H1 (cell line): ENCODE data around the gene LRRC45. TPM values are rescaled to one million over a fixed set of nuclear protein-coding genes. Genes with fewer than 3 reads are reported as not detected.

ENCODE experiments used
- CTCF ChIA-PET: fragments of 300-600 bp; sonication (Branson Sonifier 250); formaldehyde crosslinking; loops from one replicate; lab custom pipeline; 2021; ENCODE audit not compliant: partially characterized antibody; lab: Charles Lee
- POLR2A ChIA-PET: fragments of 300-600 bp; sonication (Branson Sonifier 250); formaldehyde crosslinking; loops from one replicate; lab custom pipeline; 2021; ENCODE audit warnings: inconsistent platforms; ENCODE audit not compliant: partially characterized antibody; lab: Charles Lee
- DNase-seq, 2 experiments: peaks; one replicate each; pipeline versions ENCODE4 v3.0.0 to v3.0.0-alpha.2; 2010 to 2022; ENCODE audit warnings: low spot score in 2 of 2, low read depth in 1 of 2, mixed read lengths in 1 of 2
- FAIRE-seq: peaks from 2 replicates; lab custom pipeline; 2011; peaks lifted over from hg19 to GRCh38; lab: Jason Lieb, UNC
- H2AFZ ChIP-seq: 2 replicates; pipeline ENCODE4 v1.8.1; 2012; ENCODE audit warnings: low read length, inconsistent platforms
- H2AK5ac ChIP-seq: 2 replicates; pipeline ENCODE4 v1.6.1; 2013; ENCODE audit warnings: low read depth, low read length
- H2BK120ac ChIP-seq: replicated peaks from 2 replicates; pipeline ENCODE3; 2013; ENCODE audit warnings: low read depth, low read length, inconsistent platforms
- H2BK12ac ChIP-seq: 2 replicates; pipeline ENCODE4 v1.6.1; 2013; ENCODE audit warnings: low read depth, low read length
- H2BK15ac ChIP-seq: 2 replicates; pipeline ENCODE4 v1.6.1; 2013; ENCODE audit warnings: low read length
- H2BK20ac ChIP-seq: 2 replicates; pipeline ENCODE4 v1.6.1; 2013; ENCODE audit warnings: low read length
- H2BK5ac ChIP-seq: 2 replicates; pipeline ENCODE4 v1.6.1; 2013; ENCODE audit warnings: low read depth, low read length
- H3K14ac ChIP-seq: 2 replicates; pipeline ENCODE4 v1.6.1; 2013; ENCODE audit warnings: inconsistent platforms; ENCODE audit not compliant: insufficient read length
- H3K18ac ChIP-seq: 2 replicates; pipeline ENCODE4 v1.6.1; 2013; ENCODE audit warnings: low read length; ENCODE audit errors: extremely low read depth
- H3K23ac ChIP-seq: 2 replicates; pipeline ENCODE4 v1.6.1; 2013; ENCODE audit warnings: inconsistent platforms; ENCODE audit not compliant: insufficient read length
- H3K23me2 ChIP-seq: 2 replicates; pipeline ENCODE4 v1.6.1; 2013; ENCODE audit warnings: low read depth, low read length
- H3K27ac ChIP-seq: 2 replicates; pipeline ENCODE4 v1.6.1; 2011; ENCODE audit warnings: low read depth, low read length, inconsistent platforms
- H3K27me3 ChIP-seq, 4 experiments: replicated peaks in 1 of 4; 1 replicate in 1 of 4; 2 replicates in 3 of 4; pipeline versions ENCODE4 v1.6.1 to v1.8.1; 2011 to 2013; ENCODE audit warnings: low read length in 3 of 4, mild to moderate bottlenecking in 3 of 4, inconsistent platforms in 2 of 4, mixed read lengths in 2 of 4, moderate library complexity in 1 of 4; ENCODE audit not compliant: control insufficient read depth in 3 of 4, insufficient read depth in 3 of 4; ENCODE audit errors: extremely low read depth in 1 of 4
- H3K36me3 ChIP-seq, 4 experiments: 2 replicates each; pipeline versions ENCODE4 v1.6.1 to v1.8.1; 2011 to 2013; ENCODE audit warnings: mild to moderate bottlenecking in 4 of 4, low read length in 3 of 4, moderate library complexity in 2 of 4, control low read depth in 1 of 4, inconsistent platforms in 1 of 4; ENCODE audit not compliant: insufficient read depth in 4 of 4, control insufficient read depth in 2 of 4
- H3K4ac ChIP-seq: replicated peaks from 2 replicates; pipeline ENCODE3; 2013; ENCODE audit warnings: low read length, low read depth, mixed read lengths, inconsistent platforms; ENCODE audit not compliant: insufficient read length
- H3K4me1 ChIP-seq, 4 experiments: replicated peaks in 1 of 4; 1 replicate in 1 of 4; 2 replicates in 3 of 4; pipeline versions ENCODE4 v1.6.1 to v1.8.1; 2011 to 2013; ENCODE audit warnings: low read length in 3 of 4, inconsistent platforms in 2 of 4, mixed read lengths in 1 of 4; ENCODE audit not compliant: insufficient read depth in 4 of 4, control insufficient read depth in 3 of 4
- H3K4me2 ChIP-seq, 2 experiments: 2 replicates each; pipeline versions ENCODE4 v1.6.1 to v1.8.1; 2011 to 2013; ENCODE audit warnings: low read depth in 2 of 2, low read length in 2 of 2, control low read depth in 1 of 2, inconsistent platforms in 1 of 2, mild to moderate bottlenecking in 1 of 2; ENCODE audit not compliant: insufficient read depth in 1 of 2
- H3K4me3 ChIP-seq, 4 experiments: fragments of 200-600, 300-600 bp in 1 of 4; sonication (generic), shearing (Covaris generic), sonication (Bioruptor Twin) in 1 of 4; 2 replicates each; pipeline versions ENCODE4 v1.5.1 to v1.8.1; 2011 to 2016; ENCODE audit warnings: low read length in 4 of 4, low read depth in 3 of 4, control low read depth in 2 of 4, inconsistent platforms in 2 of 4, mild to moderate bottlenecking in 2 of 4, mixed read lengths in 1 of 4, moderate library complexity in 1 of 4; ENCODE audit not compliant: insufficient read depth in 2 of 4; ENCODE audit errors: extremely low read depth in 1 of 4
- H3K56ac ChIP-seq: replicated peaks from 2 replicates; pipeline ENCODE3; 2013; ENCODE audit warnings: low read depth, mild to moderate bottlenecking, mixed read lengths, low read length, inconsistent platforms; ENCODE audit not compliant: insufficient read length
- H3K79me1 ChIP-seq: 2 replicates; pipeline ENCODE4 v1.6.1; 2013; ENCODE audit warnings: low read depth, low read length, control low read depth
- H3K79me2 ChIP-seq, 2 experiments: 2 replicates each; pipeline versions ENCODE4 v1.6.1 to v1.8.1; 2012 to 2013; ENCODE audit warnings: low read length in 2 of 2, mild to moderate bottlenecking in 2 of 2, inconsistent platforms in 1 of 2; ENCODE audit not compliant: insufficient read depth in 2 of 2, control insufficient read depth in 1 of 2
- H3K9ac ChIP-seq, 4 experiments: replicated peaks in 1 of 4; 1 replicate in 1 of 4; 2 replicates in 3 of 4; pipeline versions ENCODE4 v1.6.1 to v1.8.1; 2011 to 2013; ENCODE audit warnings: low read depth in 3 of 4, low read length in 3 of 4, control low read depth in 2 of 4, mild to moderate bottlenecking in 2 of 4, moderate library complexity in 2 of 4, inconsistent platforms in 1 of 4; ENCODE audit errors: extremely low read depth in 1 of 4
- H3K9me3 ChIP-seq, 2 experiments: 2 replicates each; pipeline versions ENCODE4 v1.6.1 to v1.8.1; 2012 to 2013; ENCODE audit warnings: mild to moderate bottlenecking in 2 of 2, moderate library complexity in 2 of 2, control low read depth in 1 of 2, inconsistent platforms in 1 of 2, low read depth in 1 of 2, low read length in 1 of 2, mixed read lengths in 1 of 2; ENCODE audit not compliant: insufficient read depth in 2 of 2
- H4K20me1 ChIP-seq, 2 experiments: replicated peaks in 1 of 2; 2 replicates each; pipeline versions ENCODE3 to v1.8.1; 2011 to 2013; ENCODE audit warnings: inconsistent platforms in 2 of 2, low read length in 2 of 2, mild to moderate bottlenecking in 1 of 2; ENCODE audit not compliant: insufficient read depth in 2 of 2, control insufficient read depth in 1 of 2
- H4K5ac ChIP-seq: 2 replicates; pipeline ENCODE4 v1.6.1; 2013; ENCODE audit warnings: low read length, low read depth, mixed read lengths, inconsistent platforms; ENCODE audit not compliant: insufficient read length
- H4K8ac ChIP-seq: 2 replicates; pipeline ENCODE4 v1.8.0; 2013; ENCODE audit warnings: mild to moderate bottlenecking, moderate library complexity, low read length, inconsistent platforms; ENCODE audit not compliant: insufficient read depth; ENCODE audit errors: extremely low read depth
- H4K91ac ChIP-seq: replicated peaks from 2 replicates; pipeline ENCODE3; 2013; ENCODE audit warnings: low read length, mixed read lengths, inconsistent platforms; ENCODE audit not compliant: insufficient read length
- NANOG ChIP-seq: IDR thresholded peaks from 2 replicates; pipeline ENCODE4 v1.6.1; 2011; ENCODE audit warnings: low read length, low read depth, mild to moderate bottlenecking, inconsistent platforms; ENCODE audit not compliant: insufficient read depth, poor library complexity, severe bottlenecking
- RAD21 ChIP-seq, 2 experiments: IDR thresholded peaks in 1 of 2; conservative IDR thresholded peaks in 1 of 2; 2 replicates each; pipeline ENCODE4 v1.6.1; 2011; ENCODE audit warnings: low read depth in 2 of 2, low read length in 2 of 2, improper control_type of control experiment in 1 of 2, inconsistent platforms in 1 of 2, mild to moderate bottlenecking in 1 of 2, moderate library complexity in 1 of 2
- RFX5 ChIP-seq: IDR thresholded peaks from 2 replicates; pipeline ENCODE4 v1.6.1; 2011; ENCODE audit warnings: low read depth, low read length, improper control_type of control experiment, borderline replicate concordance
- RNF2 ChIP-seq: fragments of 200-900, 300-1000 bp; sonication (generic); IDR thresholded peaks from 2 replicates; pipeline ENCODE4 v1.7.1; 2016; ENCODE audit warnings: borderline replicate concordance, low read depth, mild to moderate bottlenecking, antibody characterized with exemption, low read length; ENCODE audit not compliant: poor library complexity, severe bottlenecking; ENCODE audit errors: missing control alignments
- SRF ChIP-seq: IDR thresholded peaks from 2 replicates; pipeline ENCODE4 v1.6.1; 2011; ENCODE audit warnings: mild to moderate bottlenecking, low read depth, low read length, moderate library complexity
- USF2 ChIP-seq: IDR thresholded peaks from 2 replicates; pipeline ENCODE4 v1.6.1; 2011; ENCODE audit warnings: low read length, improper control_type of control experiment
- polyA plus RNA-seq, 7 experiments: library from polyadenylated mRNA; depleted of rRNA in 3 of 7; stranded (reverse) in 5 of 7; unstranded in 2 of 7; fragments of >200 nt in 5 of 7; fragments of 200-250 nt in 2 of 7; gene quantifications; 1 replicate in 5 of 7; 2 replicates in 1 of 7; 4 replicates in 1 of 7; pipeline versions ENCODE4 v1.2.1 to v1.2.3, GENCODE V29; 2011 to 2013; ENCODE audit warnings: missing spikeins in 2 of 7, mixed read lengths in 2 of 7
- total RNA-seq: library from RNA; stranded (reverse); fragmentation: NEBNext Ultra II Directional; extraction: Animal tissue kit (Norgen Biotek cat#: 25700); gene quantifications from 2 replicates; pipeline ENCODE4 v1.2.1, GENCODE V29; 2021

The LRRC45 gene
- total and polyA plus RNA-seq, 2 of the 8 experiments (the other 6 are each of a cell fraction or from before 2014, with no cell fraction given): 11.5 to 29.0 TPM

- H3K4ac ChIP-seq: no peak overlapping the region
- no peak for TF ChIP-seq RFX5
- no peak for TF ChIP-seq SRF
- TF ChIP-seq RAD21 (IDR thresholded peaks at IDR 0.05 in 1 of 2, conservative IDR thresholded peaks at IDR 0.05 in 1 of 2; ENCODE audit: low read depth in 2 of 2, low read length in 2 of 2): no peak
- no peak for TF ChIP-seq USF2
- TF ChIP-seq NANOG: no peak
- no peak for TF ChIP-seq RNF2
- no peak overlapping the region for H2AK5ac ChIP-seq
- peaks cover 3 to 4% of the 10 kb centered on the region in 2 experiments; a peak in 1 of 4 replicates for H3K9me3 ChIP-seq
- H2BK20ac ChIP-seq: no peak overlapping the region
- H3K36me3 ChIP-seq: no peaks in the 10 kb centered on the region
- no peak overlapping the region for H3K14ac ChIP-seq
- no peak overlapping the region for H2BK5ac ChIP-seq
- H2BK12ac ChIP-seq: no peak overlapping the region
- H3K27ac ChIP-seq: no peak overlapping the region
- CTCF ChIA-PET: interaction anchor here (1.0 to 4.2 kb wide), 2 partner anchors 11 to 12 kb away, joined by 3 to 22 read pairs; partner anchors contain the start of gene NOTUM
- H3K9ac ChIP-seq: no peak overlapping the region
- peaks cover 0 to 7% (median 5%) of the 10 kb centered on the region in 4 experiments; a peak in 5 of 7 replicates for H3K4me1 ChIP-seq
- DNase-seq (no peak), FAIRE-seq (no peak)
- H3K23me2 ChIP-seq: peaks cover 9% of the 10 kb centered on the region; the same call in 1 of the 2 replicates
- no peak overlapping the region for H2AFZ ChIP-seq
- no peak overlapping the region for H2BK120ac ChIP-seq
- H4K91ac ChIP-seq: no peak overlapping the region
- H3K79me2 ChIP-seq: 0 out of 4 replicates have a peak, but pooled peaks cover 0 to under 1% of the 10 kb centered on the region in 2 experiments
- POLR2A ChIA-PET: no interaction called here
- H3K23ac ChIP-seq: no peak overlapping the region
- H3K4me2 ChIP-seq: no peak overlapping the region
- no peak overlapping the region for H3K18ac ChIP-seq
- no peak overlapping the region for H3K56ac ChIP-seq
- H3K27me3 ChIP-seq: peaks cover 0 to 24% (median 17%) of the 10 kb centered on the region in 4 experiments; a peak in 5 of 7 replicates
- H2BK15ac ChIP-seq: no peak overlapping the region
- no peaks in the 10 kb centered on the region for H4K20me1 ChIP-seq
- no peak overlapping the region for H3K4me3 ChIP-seq
- no peak overlapping the region for H4K8ac ChIP-seq
- no peaks in the 10 kb centered on the region; the same call in 1 of the 2 replicates for H3K79me1 ChIP-seq
- H4K5ac ChIP-seq: no peak overlapping the region
These were observed 49.7 kb upstream of the LRRC45 start for GRCh38 chr17:81973432-81973831.
